ENCODE data around the gene HELZ. TPM values are rescaled to one million over a fixed set of nuclear protein-coding genes. Genes with fewer than 3 reads are reported as not detected.
A peak's percentile ranks its signal among the peaks of the same experiment; 100 is the strongest.
"Not testable (repeated sequence)": the region's sequence is repeated elsewhere in the genome, so short reads cannot be mapped to it uniquely, and the experiment has no call there.

The HELZ gene
- total RNA-seq, 4 donors from 2014 or later = 24.4 to 42.4 (median 26.3) TPM

DNA sequence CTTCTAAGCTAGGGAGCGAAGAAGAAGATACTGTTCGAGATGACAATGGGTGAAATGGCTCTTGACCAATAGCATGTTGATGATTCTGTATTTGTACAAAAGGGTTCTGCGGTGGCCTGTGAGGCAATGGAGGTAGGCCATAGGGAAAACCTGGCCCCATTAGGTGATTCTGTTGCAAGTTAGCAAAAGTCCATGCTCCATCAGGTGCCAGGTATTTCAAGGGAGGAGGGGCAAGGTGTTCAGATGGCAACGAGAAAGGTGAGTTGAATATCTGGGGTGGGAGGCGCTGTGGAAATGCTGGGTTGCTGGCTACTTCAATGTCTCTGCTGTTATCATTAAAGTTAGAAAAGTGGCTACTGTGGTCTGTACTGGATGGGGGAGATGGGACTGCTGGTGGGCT, 137.8 kb downstream of the HELZ start:
- TF ChIP-seq, protein P1, sequence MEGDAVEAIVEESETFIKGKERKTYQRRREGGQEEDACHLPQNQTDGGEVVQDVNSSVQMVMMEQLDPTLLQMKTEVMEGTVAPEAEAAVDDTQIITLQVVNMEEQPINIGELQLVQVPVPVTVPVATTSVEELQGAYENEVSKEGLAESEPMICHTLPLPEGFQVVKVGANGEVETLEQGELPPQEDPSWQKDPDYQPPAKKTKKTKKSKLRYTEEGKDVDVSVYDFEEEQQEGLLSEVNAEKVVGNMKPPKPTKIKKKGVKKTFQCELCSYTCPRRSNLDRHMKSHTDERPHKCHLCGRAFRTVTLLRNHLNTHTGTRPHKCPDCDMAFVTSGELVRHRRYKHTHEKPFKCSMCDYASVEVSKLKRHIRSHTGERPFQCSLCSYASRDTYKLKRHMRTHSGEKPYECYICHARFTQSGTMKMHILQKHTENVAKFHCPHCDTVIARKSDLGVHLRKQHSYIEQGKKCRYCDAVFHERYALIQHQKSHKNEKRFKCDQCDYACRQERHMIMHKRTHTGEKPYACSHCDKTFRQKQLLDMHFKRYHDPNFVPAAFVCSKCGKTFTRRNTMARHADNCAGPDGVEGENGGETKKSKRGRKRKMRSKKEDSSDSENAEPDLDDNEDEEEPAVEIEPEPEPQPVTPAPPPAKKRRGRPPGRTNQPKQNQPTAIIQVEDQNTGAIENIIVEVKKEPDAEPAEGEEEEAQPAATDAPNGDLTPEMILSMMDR (IDR thresholded peaks at IDR 0.05) = no peak
- TF ChIP-seq POLR2A (IDR thresholded peaks at IDR 0.05) = no peak
- H3K4me3 ChIP-seq (ENCODE audit: low read depth, poor library complexity, severe bottlenecking) = no peak overlapping the region
- intact Hi-C loops (cut with DNase I; ENCODE audit: low total_unique reads) = no loop called here
- DNase-seq (ENCODE audit: low spot score in 2 of 2) = no peak
- WGBS, 2 donors = 95 to 97% methylated on average over 5 of the region's 5 CpGs

DNA sequence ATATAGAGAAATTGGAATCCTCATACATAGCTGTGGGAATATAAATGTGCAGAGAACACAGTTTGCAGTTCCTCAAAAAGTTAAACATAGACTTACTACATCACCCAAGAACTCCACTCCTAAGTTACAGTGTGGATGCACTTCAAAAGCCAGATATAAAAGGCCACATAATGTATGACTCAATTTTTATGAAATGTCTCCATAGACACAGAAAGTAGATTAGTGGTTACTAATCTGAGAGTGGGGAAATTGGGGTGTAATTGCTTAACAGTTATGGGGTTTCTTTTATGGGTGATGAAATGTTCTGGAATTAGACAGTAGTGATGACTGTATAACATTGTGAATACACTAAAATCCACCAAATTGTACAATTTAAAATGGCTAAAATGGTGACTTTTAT, 139.8 kb downstream of the HELZ start:
- TF ChIP-seq, protein P1 (IDR thresholded peaks at IDR 0.05) = no peak
- TF ChIP-seq POLR2A (IDR thresholded peaks at IDR 0.05) = no peak
- no peak for DNase-seq (ENCODE audit: low spot score in 2 of 2)
- intact Hi-C loops (cut with DNase I; ENCODE audit: low total_unique reads) = no loop called here
- H3K4me3 ChIP-seq (ENCODE audit: low read depth, poor library complexity, severe bottlenecking) = no peak overlapping the region

DNA sequence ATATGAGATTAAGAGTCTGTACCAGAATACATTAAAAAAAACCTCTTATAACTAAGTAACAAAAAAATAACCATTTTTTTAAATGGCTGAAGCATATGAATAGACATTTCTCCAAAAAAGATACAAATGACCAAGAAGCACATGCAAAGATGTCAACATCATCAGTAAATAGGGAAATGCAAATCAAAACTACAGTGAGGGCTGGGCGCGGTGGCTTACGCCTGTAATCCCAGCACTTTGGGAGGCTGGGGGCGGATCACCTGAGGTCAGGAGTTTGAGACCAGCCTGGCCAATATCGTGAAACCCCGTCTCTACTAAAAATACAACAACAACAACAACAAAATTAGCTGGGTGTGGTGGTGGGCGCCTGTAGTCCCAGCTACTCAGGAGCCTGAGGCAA, 140.4 kb downstream of the HELZ start:
- 92 to 95% methylated on average over 7 of the region's 7 CpGs for WGBS, 2 donors
- DNase-seq (ENCODE audit: low spot score in 2 of 2); H3K4me3 ChIP-seq (ENCODE audit: low read depth, poor library complexity, severe bottlenecking); intact Hi-C loops (cut with DNase I; ENCODE audit: low total_unique reads): not testable (repeated sequence)

DNA sequence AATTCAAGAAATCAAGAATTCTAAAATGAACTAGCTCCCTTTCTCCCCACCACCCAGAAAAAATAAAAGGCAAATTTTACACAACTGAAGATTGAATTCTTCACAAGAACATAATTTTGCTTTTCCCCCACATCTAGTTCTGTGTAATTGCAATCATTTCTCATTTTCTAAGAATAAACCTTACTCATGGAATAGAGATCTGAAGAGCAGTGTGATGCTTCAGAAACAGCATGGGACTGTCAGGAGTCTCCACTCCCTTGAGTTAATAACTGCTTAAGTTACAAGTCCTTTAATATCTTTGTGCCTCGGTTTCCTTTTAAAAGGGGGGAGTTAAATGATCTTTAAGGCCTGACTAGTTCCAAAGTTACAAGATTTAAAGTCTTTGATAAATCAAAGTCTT, 147.0 kb downstream of the HELZ start:
- H3K4me3 ChIP-seq (ENCODE audit: low read depth, poor library complexity, severe bottlenecking) = no peak overlapping the region
- TF ChIP-seq, protein P1 (IDR thresholded peaks at IDR 0.05) = no peak
- TF ChIP-seq POLR2A (IDR thresholded peaks at IDR 0.05) = no peak
- no peak for DNase-seq (ENCODE audit: low spot score in 2 of 2)
- intact Hi-C loops (cut with DNase I; ENCODE audit: low total_unique reads) = no loop called here
- WGBS, 2 donors = 91% methylated on average over 1 of the region's 1 CpG

DNA sequence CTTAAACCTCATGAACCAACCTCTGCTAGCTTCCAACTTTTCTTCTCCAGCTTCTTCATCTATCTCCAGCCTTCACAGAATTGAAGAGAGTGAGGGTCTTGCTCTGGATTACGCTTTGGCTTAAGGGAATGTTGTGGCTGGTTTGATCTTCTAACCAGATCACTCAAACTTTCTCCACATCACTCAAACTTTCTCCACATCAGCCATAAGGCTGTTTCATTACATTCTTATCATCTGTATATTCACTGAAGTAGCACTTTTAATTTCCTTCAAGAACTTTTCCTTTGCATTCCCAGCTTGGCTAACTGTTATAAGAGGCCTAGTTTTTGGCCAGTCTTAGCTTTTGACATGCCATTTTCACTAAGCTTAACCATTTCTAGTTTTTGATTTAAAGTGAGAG, 148.4 kb downstream of the HELZ start:
- no peak for TF ChIP-seq POLR2A (IDR thresholded peaks at IDR 0.05)
- TF ChIP-seq, protein P1 (IDR thresholded peaks at IDR 0.05) = no peak
- H3K4me3 ChIP-seq (ENCODE audit: low read depth, poor library complexity, severe bottlenecking) = no peak overlapping the region
- DNase-seq (ENCODE audit: low spot score in 2 of 2) = no peak
- WGBS, 2 donors = 93 to 100% methylated on average over 1 of the region's 1 CpG
- intact Hi-C loops (cut with DNase I; ENCODE audit: low total_unique reads) = no loop called here

DNA sequence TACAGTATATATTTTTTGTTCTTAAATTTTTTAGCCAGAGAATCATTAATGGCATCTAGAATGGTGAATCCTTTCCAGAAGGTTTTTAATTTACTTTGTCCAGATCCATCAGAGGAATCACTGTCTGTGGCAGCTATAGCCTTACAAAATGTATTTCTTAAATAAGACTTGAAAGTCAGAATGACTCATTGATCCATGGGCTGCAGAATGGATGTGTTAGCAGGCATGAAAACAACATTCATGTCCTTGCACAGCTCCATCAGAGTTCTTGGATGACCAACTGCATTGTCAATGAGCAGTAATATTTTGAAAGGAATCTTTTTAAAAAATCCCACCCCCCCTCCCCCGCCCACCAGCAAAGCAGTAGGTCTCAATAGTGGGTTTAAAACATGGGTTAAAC, 149.2 kb downstream of the HELZ start:
- 88 to 92% methylated on average over 1 of the region's 1 CpG for WGBS, 2 donors
- TF ChIP-seq, protein P1 (IDR thresholded peaks at IDR 0.05) = no peak
- no peak for TF ChIP-seq POLR2A (IDR thresholded peaks at IDR 0.05)
- DNase-seq (ENCODE audit: low spot score in 2 of 2) = no peak
- intact Hi-C loops (cut with DNase I; ENCODE audit: low total_unique reads) = no loop called here
- H3K4me3 ChIP-seq (ENCODE audit: low read depth, poor library complexity, severe bottlenecking) = no peak overlapping the region

DNA sequence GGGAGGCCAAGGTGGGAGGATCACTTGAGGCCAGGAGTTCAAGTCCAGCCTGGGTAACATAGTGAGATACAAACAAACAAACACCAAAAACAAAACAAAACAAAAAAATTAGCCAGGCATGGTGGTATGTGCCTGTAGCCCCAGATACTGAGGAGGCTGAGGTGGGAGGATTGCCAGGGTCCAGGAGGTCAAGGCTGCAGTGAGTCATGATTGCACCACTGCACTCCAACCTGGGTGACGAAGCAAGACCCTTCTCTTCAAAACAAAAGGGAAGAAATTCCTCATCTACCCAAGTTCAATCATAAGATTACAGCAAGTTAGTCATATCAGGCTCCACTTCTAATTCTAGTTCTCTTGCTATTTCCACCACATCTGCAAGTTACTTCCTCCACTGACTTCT, 149.7 kb downstream of the HELZ start:
- peak in 1 of 2 donors; percentile 21 for DNase-seq (ENCODE audit: low spot score in 2 of 2)
- 0 to 36% methylated on average over 1 of the region's 1 CpG for WGBS, 2 donors
- intact Hi-C loops (cut with DNase I; ENCODE audit: low total_unique reads); H3K4me3 ChIP-seq (ENCODE audit: low read depth, poor library complexity, severe bottlenecking): not testable (repeated sequence)

All from lower leg skin (tissue), 4 donors.